ENCODE measurements around the gene NCKAP5. TPM values are rescaled to one million over a fixed set of nuclear protein-coding genes. Genes with fewer than 3 reads are reported as not detected.

NCKAP5 gene
- total and polyA plus RNA-seq, 2 of the 8 experiments (the other 6 are each of a cell fraction or from before 2014, with no cell fraction given): 0.27 to 0.86 TPM

GRCh38 chr2:133377599-133377998 lies 190.7 kb downstream of the NCKAP5 start:
- H3K36me3 ChIP-seq (ENCODE audit: control insufficient read depth in 2 of 4, insufficient read depth in 4 of 4, low read length in 3 of 4): no peaks in the 10 kb centered on the region
- H2BK12ac ChIP-seq (ENCODE audit: low read depth, low read length): no peak overlapping the region
- H3K4me1 ChIP-seq (replicated peaks in 1 of 4; ENCODE audit: control insufficient read depth in 3 of 4, insufficient read depth in 4 of 4, low read length in 3 of 4): peaks cover 0 to 8% (median 3%) of the 10 kb centered on the region in 4 experiments; a peak in 4 of 7 replicates
- no peaks in the 10 kb centered on the region for H3K27me3 ChIP-seq (replicated peaks in 1 of 4; ENCODE audit: control insufficient read depth in 3 of 4, extremely low read depth in 1 of 4, insufficient read depth in 3 of 4, low read length in 3 of 4)
- H2BK20ac ChIP-seq (ENCODE audit: low read length): no peak overlapping the region
- FAIRE-seq (no peak), DNase-seq (ENCODE audit: low read depth in 1 of 2, low spot score in 2 of 2) (peak in 1 of 2 experiments; percentile 2)
- no peaks in the 10 kb centered on the region for H3K9me3 ChIP-seq (ENCODE audit: insufficient read depth in 2 of 2, low read depth in 1 of 2, low read length in 1 of 2)
- no peak overlapping the region for H3K23ac ChIP-seq (ENCODE audit: insufficient read length)
- POLR2A ChIA-PET (ENCODE audit: partially characterized antibody): interaction anchor here (0.6 to 1.1 kb wide), 2 partner anchors 10 to 35 kb away, joined by 3 read pairs; no protein-coding TSS in a partner anchor
- no peak overlapping the region for H2AK5ac ChIP-seq (ENCODE audit: low read depth, low read length)
- H3K27ac ChIP-seq (ENCODE audit: low read depth, low read length): no peak overlapping the region
- no peaks in the 10 kb centered on the region; the same call in 1 of the 2 replicates for H3K23me2 ChIP-seq (ENCODE audit: low read depth, low read length)
- H3K4me2 ChIP-seq (ENCODE audit: insufficient read depth in 1 of 2, low read depth in 2 of 2, low read length in 2 of 2): peak overlapping the region; percentile 16 to 46; a peak in 3 of 4 replicates
- CTCF ChIA-PET (ENCODE audit: partially characterized antibody): interaction anchor here (0.9 to 1.1 kb wide), 3 partner anchors 10 to 142 kb away, joined by 3 to 4 read pairs (median 3); no protein-coding TSS in a partner anchor
- no peak overlapping the region for H3K4me3 ChIP-seq (ENCODE audit: extremely low read depth in 1 of 4, insufficient read depth in 2 of 4, low read depth in 3 of 4, low read length in 4 of 4)
- no peak overlapping the region for H4K91ac ChIP-seq (replicated peaks; ENCODE audit: insufficient read length, low read length)
- H3K56ac ChIP-seq (replicated peaks; ENCODE audit: insufficient read length, low read depth, low read length): no peak overlapping the region
- H3K79me1 ChIP-seq (ENCODE audit: low read depth, low read length): no peaks in the 10 kb centered on the region
- H3K9ac ChIP-seq (replicated peaks in 1 of 4; ENCODE audit: extremely low read depth in 1 of 4, low read depth in 3 of 4, low read length in 3 of 4): no peak overlapping the region
- H3K79me2 ChIP-seq (ENCODE audit: control insufficient read depth in 1 of 2, insufficient read depth in 2 of 2, low read length in 2 of 2): no peaks in the 10 kb centered on the region
- H3K14ac ChIP-seq (ENCODE audit: insufficient read length): no peak overlapping the region
- WGBS, 2 experiments (ENCODE audit: extremely low coverage in 1 of 2, insufficient coverage in 1 of 2, insufficient read length in 1 of 2, insufficient replicate concordance in 2 of 2, low coverage in 1 of 2, low lambda C conversion rate in 2 of 2, missing lambda C conversion rate in 1 of 2): 31% methylated on average over 2 of the region's 2 CpGs; no CpG with 5 or more reads in 1 of the 2 experiments
- TF ChIP-seq RFX5 (IDR thresholded peaks at IDR 0.05; ENCODE audit: borderline replicate concordance, low read depth, low read length) (no peak), ASH2L (IDR thresholded peaks at IDR 0.05; ENCODE audit: low read length) (no peak), POU5F1 (IDR thresholded peaks at IDR 0.05; ENCODE audit: low read depth, low read length) (no peak), TEAD4 (IDR thresholded peaks at IDR 0.05; ENCODE audit: low read depth, low read length) (0 out of 2 replicates have a peak, but pooled peaks have one; percentile 17)
- no peak overlapping the region for H4K5ac ChIP-seq (ENCODE audit: insufficient read length, low read depth, low read length)
- H2BK5ac ChIP-seq (ENCODE audit: low read depth, low read length): no peak overlapping the region
- H2BK15ac ChIP-seq (ENCODE audit: low read length): no peak overlapping the region
- H4K20me1 ChIP-seq (replicated peaks in 1 of 2; ENCODE audit: control insufficient read depth in 1 of 2, insufficient read depth in 2 of 2, low read length in 2 of 2): no peaks in the 10 kb centered on the region
- H3K4ac ChIP-seq (replicated peaks; ENCODE audit: insufficient read length, low read depth, low read length): no peak overlapping the region
- H2BK120ac ChIP-seq (replicated peaks; ENCODE audit: low read depth, low read length): no peak overlapping the region
- H2AFZ ChIP-seq (ENCODE audit: low read length): peak overlapping the region; percentile 36; the same call in 1 of the 2 replicates
- peak overlapping the region; percentile 57; the same call in 1 of the 2 replicates for H3K18ac ChIP-seq (ENCODE audit: extremely low read depth, low read length)
- H4K8ac ChIP-seq (ENCODE audit: extremely low read depth, insufficient read depth, low read length): no peak overlapping the region
